PC-3 (cell line): ENCODE results near the gene MYH6. TPM values are rescaled to one million over a fixed set of nuclear protein-coding genes. Genes with fewer than 3 reads are reported as not detected.

ENCODE experiments used
- ATAC-seq: fragments of 200-7000 bp; cut with Tn5 transposase; 2 replicates; pipeline ENCODE4 v1.9.1; 2020; ENCODE audit warnings: mild to moderate bottlenecking, moderate library complexity
- BruUV-seq: library from RNA; stranded (reverse); fragments of 400-500 nt; replicated peaks from 2 replicates; lab custom pipeline; 2021; lab: Mats Ljungman, UMichigan
- CTCF ChIA-PET: fragments of 300-600 bp; sonication (Branson Sonifier 250); formaldehyde crosslinking; loops from one replicate; lab custom pipeline; 2022; ENCODE audit warnings: antibody characterized with exemption; lab: Charles Lee
- POLR2A ChIA-PET: fragments of 300-600 bp; sonication (Branson Sonifier 250); formaldehyde crosslinking; loops from one replicate; lab custom pipeline; 2022; ENCODE audit warnings: antibody characterized with exemption; ENCODE audit not compliant: unreplicated experiment; lab: Charles Lee
- DNase-seq: peaks from one replicate; pipeline ENCODE4 v3.0.0-alpha.2; 2015
- H2AFZ ChIP-seq: fragments of 300-600 bp; sonication (generic); 2 replicates; pipeline ENCODE4 v1.6.0; 2016; ENCODE audit warnings: antibody characterized with exemption, low read length
- H3F3A ChIP-seq: fragments of 300-600 bp; sonication (generic); one replicate; pipeline ENCODE4 v1.6.0; 2017; ENCODE audit warnings: antibody characterized with exemption, low read length, control low read depth, mild to moderate bottlenecking; ENCODE audit not compliant: unreplicated experiment
- H3K27ac ChIP-seq: fragments of 300-600 bp; sonication (generic); 2 replicates; pipeline ENCODE4 v1.5.1; 2016; ENCODE audit warnings: mild to moderate bottlenecking, low read length
- H3K27me3 ChIP-seq: fragments of 300-600 bp; sonication (generic); 2 replicates; pipeline ENCODE4 v1.6.1; 2016; ENCODE audit warnings: low read length, mixed read lengths
- H3K36me3 ChIP-seq: fragments of 300-600 bp; sonication (generic); 2 replicates; pipeline ENCODE4 v1.6.1; 2016; ENCODE audit warnings: low read depth, mixed run types, low read length, mixed read lengths
- H3K4me1 ChIP-seq: fragments of 300-600 bp; sonication (generic); 2 replicates; pipeline ENCODE4 v1.5.1; 2016; ENCODE audit warnings: low read length; ENCODE audit not compliant: insufficient read depth
- H3K4me2 ChIP-seq: fragments of 300-600 bp; sonication (generic); 2 replicates; pipeline ENCODE4 v1.6.0; 2016; ENCODE audit warnings: low read length
- H3K4me3 ChIP-seq: fragments of 300-600 bp; sonication (generic); 2 replicates; pipeline ENCODE4 v1.5.1; 2016; ENCODE audit warnings: mild to moderate bottlenecking, low read length, mixed read lengths
- H3K79me2 ChIP-seq: fragments of 300-600 bp; sonication (generic); 2 replicates; pipeline ENCODE4 v1.6.1; 2017; ENCODE audit warnings: low read length, mixed read lengths
- H3K9ac ChIP-seq: fragments of 300-600 bp; sonication (generic); 2 replicates; pipeline ENCODE4 v1.6.0; 2016; ENCODE audit warnings: mild to moderate bottlenecking, low read length
- H3K9me2 ChIP-seq: fragments of 300-600 bp; sonication (generic); replicated peaks from 2 replicates; pipeline ENCODE4 v1.6.1; 2016; ENCODE audit warnings: mixed run types, low read length, mixed read lengths
- H3K9me3 ChIP-seq: fragments of 300-600 bp; sonication (generic); 2 replicates; pipeline ENCODE4 v1.6.1; 2016; ENCODE audit warnings: low read length, mixed read lengths
- H4K20me1 ChIP-seq: fragments of 300-600 bp; sonication (generic); 2 replicates; pipeline ENCODE4 v1.6.1; 2016; ENCODE audit warnings: low read length, mixed read lengths
- CTCF ChIP-seq: fragments of 300-600 bp; sonication (generic); conservative IDR thresholded peaks from 2 replicates; pipeline ENCODE4 v1.5.1; 2017; ENCODE audit warnings: antibody characterized with exemption, low read depth, mild to moderate bottlenecking, low read length
- EZH2 ChIP-seq: fragments of 300-600 bp; sonication (generic); IDR thresholded peaks from one replicate; pipeline ENCODE4 v1.6.1; 2017; ENCODE audit warnings: antibody characterized with exemption, mild to moderate bottlenecking, low read length; ENCODE audit not compliant: unreplicated experiment
- EZH2phosphoT487 ChIP-seq: fragments of 300-600 bp; sonication (generic); IDR thresholded peaks from 2 replicates; pipeline ENCODE4 v1.6.1; 2018; ENCODE audit warnings: mild to moderate bottlenecking, antibody characterized with exemption, low read length, borderline replicate concordance
- intact Hi-C: fragments of 100-400 bp; cut with micrococcal nuclease; formaldehyde crosslinking; loops from 2 replicates; pipeline ENCODE4 v1.9.0; 2023
- microRNA-seq: library from miRNA; unstranded; fragments of <30 nt; microRNA quantifications from one replicate; pipeline ENCODE4 v1.1.0, GENCODE V29; 2020; ENCODE audit not compliant: unreplicated experiment
- total RNA-seq: library from RNA; depleted of rRNA; stranded (reverse); fragments of >200 nt; gene quantifications from 2 replicates; pipeline ENCODE4 v1.2.3, GENCODE V29; 2014; rRNA removed

Gene MYH6
- total RNA-seq, 1 experiment from 2014 or later: not detected

- Histone ChIP-seq H3K9me3 (peaks cover 22% of the 10 kb centered on the region; the same call in 1 of the 2 replicates), H3K9ac (no peak overlapping the region), H3K27ac (no peak overlapping the region), H3K4me3 (no peak overlapping the region), H3F3A (no peaks in the 10 kb centered on the region), H3K36me3 (no peaks in the 10 kb centered on the region), H3K4me1 (no peaks in the 10 kb centered on the region), H3K4me2 (no peak overlapping the region), H3K79me2 (no peaks in the 10 kb centered on the region), H4K20me1 (no peaks in the 10 kb centered on the region), H3K9me2 (no peaks in the 10 kb centered on the region), H3K27me3 (no peaks in the 10 kb centered on the region), H2AFZ (no peak overlapping the region)
- ATAC-seq: no peak
- BruUV-seq: no TSS peak
- TF ChIP-seq EZH2: no peak
- POLR2A ChIA-PET: no interaction called here
- intact Hi-C loops: no loop called here
- DNase-seq: no peak
- CTCF ChIA-PET: interaction anchor here (0.7 kb wide), 1 partner anchor 34 kb away, joined by 3 read pairs; no protein-coding TSS in a partner anchor
Measured at GRCh38 chr14:23339506-23340268, 68.4 kb downstream of the MYH6 start.

GRCh38 chr14:23335623-23336022 is 72.5 kb downstream of the MYH6 start:
- Histone ChIP-seq H3K4me1 (no peaks in the 10 kb centered on the region), H3K36me3 (no peaks in the 10 kb centered on the region), H3K27ac (no peak overlapping the region), H3K9me2 (no peaks in the 10 kb centered on the region), H2AFZ (no peak overlapping the region), H3K27me3 (no peaks in the 10 kb centered on the region; the same call in 1 of the 2 replicates), H3K9ac (no peak overlapping the region), H3K4me3 (no peak overlapping the region), H3K4me2 (no peak overlapping the region), H3K79me2 (no peaks in the 10 kb centered on the region), H4K20me1 (no peaks in the 10 kb centered on the region), H3K9me3 (peaks cover 19% of the 10 kb centered on the region; the same call in 1 of the 2 replicates), H3F3A (no peaks in the 10 kb centered on the region)
- no peak for TF ChIP-seq EZH2
- TF ChIP-seq CTCF: no peak
- no peak for TF ChIP-seq EZH2phosphoT487
- POLR2A ChIA-PET: interaction anchor here (0.5 kb wide), 1 partner anchor 32 kb away, joined by 3 read pairs; no protein-coding TSS in a partner anchor
- intact Hi-C loops: no loop called here
- ATAC-seq (no peak), DNase-seq (no peak)
- CTCF ChIA-PET: no interaction called here
- no TSS peak for BruUV-seq

Small RNAs within 50 kb of the gene (microRNA-seq; reads per million reads assigned to microRNA genes)
- gene MIR208A (not detected), gene MIR208B (not detected)

Other genes starting within 250 kb of the MYH6 start
- gene SLC7A8, start 224.6 kb downstream of the MYH6 start, total RNA-seq: 0.63 and 3.8 TPM in 2 replicates
- gene RNF212B, start 170.3 kb downstream of the MYH6 start, total RNA-seq: not detected in 2 replicates
- 4.1 and 7.7 TPM in 2 replicates for gene HOMEZ, start 122.1 kb downstream of the MYH6 start, total RNA-seq
- 3.2 and 5.0 TPM in 2 replicates for gene PPP1R3E, start 105.4 kb downstream of the MYH6 start, total RNA-seq
- gene BCL2L2, start 101.4 kb downstream of the MYH6 start, total RNA-seq: 32.4 and 33.5 TPM in 2 replicates
- 89.1 and 116 TPM in 2 replicates for gene PABPN1, start 86.8 kb downstream of the MYH6 start, total RNA-seq
- gene SLC22A17, start 55.4 kb downstream of the MYH6 start, total RNA-seq: 12.0 and 13.2 TPM in 2 replicates
- 0.23 and 0.36 TPM in 2 replicates for gene EFS, start 43.1 kb downstream of the MYH6 start, total RNA-seq
- gene IL25, start 35.5 kb downstream of the MYH6 start, total RNA-seq: not detected in 2 replicates
- not detected in 2 replicates for gene CMTM5, start 31.2 kb downstream of the MYH6 start, total RNA-seq
- not detected in 2 replicates for gene MYH7, start 27.4 kb upstream of the MYH6 start, total RNA-seq
- 57.6 and 77.3 TPM in 2 replicates for gene NGDN, start 61.4 kb upstream of the MYH6 start, total RNA-seq
- 0.55 and 1.4 TPM in 2 replicates for gene ZFHX2, start 143.5 kb upstream of the MYH6 start, total RNA-seq
- gene THTPA, start 148.0 kb upstream of the MYH6 start, total RNA-seq: 13.0 and 27.2 TPM in 2 replicates
- gene AP1G2, start 159.5 kb upstream of the MYH6 start, total RNA-seq: 69.7 and 71.7 TPM in 2 replicates
- gene JPH4, start 170.5 kb upstream of the MYH6 start, total RNA-seq: not detected in 2 replicates
- 40.9 and 43.2 TPM in 2 replicates for gene DHRS2, start 228.1 kb upstream of the MYH6 start, total RNA-seq